ENCODE measurements around the gene CDC42BPA. TPM values are rescaled to one million over a fixed set of nuclear protein-coding genes. Genes with fewer than 3 reads are reported as not detected.

CDC42BPA gene
- total RNA-seq, 2 donors from 2014 or later = 30.0 to 34.3 TPM

- H3K36me3 Mint-ChIP-seq (ENCODE audit: low read depth) = peaks cover 30% of the 10 kb centered on the region
- DNase-seq = no peak
- no peaks in the 10 kb centered on the region for H3K9me3 Mint-ChIP-seq
- Histone ChIP-seq H3K9ac (ENCODE audit: extremely low read depth, low read length, poor library complexity, severe bottlenecking) (no peak overlapping the region), H3K27ac (ENCODE audit: low read depth, low read length) (no peak overlapping the region), H3K4me3 (ENCODE audit: low read length) (no peak overlapping the region), H3K27me3 (ENCODE audit: control insufficient read depth, insufficient read depth, low read length, poor library complexity, severe bottlenecking) (no peaks in the 10 kb centered on the region), H3K9me3 (ENCODE audit: control insufficient read depth, low read length) (no peaks in the 10 kb centered on the region), H3K4me1 (ENCODE audit: control insufficient read depth, insufficient read depth, low read length) (peaks cover 3% of the 10 kb centered on the region), H3K36me3 (ENCODE audit: control insufficient read depth, insufficient read depth, low read length) (peaks cover 20% of the 10 kb centered on the region)
- TF ChIP-seq CTCF (conservative IDR thresholded peaks at IDR 0.05) = no peak
- no peak overlapping the region for H3K4me3 Mint-ChIP-seq
- peaks cover 6% of the 10 kb centered on the region for H3K4me1 Mint-ChIP-seq
- H3K27me3 Mint-ChIP-seq (ENCODE audit: insufficient read depth) = no peaks in the 10 kb centered on the region
- 92 to 94% methylated on average over 1 of the region's 1 CpG for WGBS, 2 experiments (ENCODE audit: insufficient coverage in 1 of 2, insufficient read length in 1 of 2)
- no peak overlapping the region for H3K27ac Mint-ChIP-seq
Measured at GRCh38 chr1:227037121-227037520, 281.2 kb downstream of the CDC42BPA start.

GRCh38 chr1:227035316-227035715 is 283.0 kb downstream of the CDC42BPA start:
- Histone ChIP-seq H3K4me1 (ENCODE audit: control insufficient read depth, insufficient read depth, low read length) (peaks cover 3% of the 10 kb centered on the region), H3K27ac (ENCODE audit: low read depth, low read length) (no peak overlapping the region), H3K9me3 (ENCODE audit: control insufficient read depth, low read length) (no peaks in the 10 kb centered on the region), H3K4me3 (ENCODE audit: low read length) (no peak overlapping the region), H3K27me3 (ENCODE audit: control insufficient read depth, insufficient read depth, low read length, poor library complexity, severe bottlenecking) (no peaks in the 10 kb centered on the region), H3K36me3 (ENCODE audit: control insufficient read depth, insufficient read depth, low read length) (peaks cover 20% of the 10 kb centered on the region), H3K9ac (ENCODE audit: extremely low read depth, low read length, poor library complexity, severe bottlenecking) (no peak overlapping the region)
- TF ChIP-seq CTCF (conservative IDR thresholded peaks at IDR 0.05) = no peak
- Mint-ChIP-seq H3K27ac (no peak overlapping the region), H3K4me3 (no peak overlapping the region), H3K36me3 (ENCODE audit: low read depth) (peaks cover 30% of the 10 kb centered on the region), H3K27me3 (ENCODE audit: insufficient read depth) (no peaks in the 10 kb centered on the region), H3K9me3 (no peaks in the 10 kb centered on the region), H3K4me1 (peaks cover 6% of the 10 kb centered on the region)
- no peak for DNase-seq
- 100% methylated on average over 2 of the region's 2 CpGs; no CpG with 5 or more reads in 1 of the 2 experiments for WGBS, 2 experiments (ENCODE audit: insufficient coverage in 1 of 2, insufficient read length in 1 of 2)

- Mint-ChIP-seq H3K27ac (no peak overlapping the region), H3K27me3 (ENCODE audit: insufficient read depth) (no peaks in the 10 kb centered on the region), H3K4me3 (no peak overlapping the region), H3K4me1 (peaks cover 6% of the 10 kb centered on the region), H3K36me3 (ENCODE audit: low read depth) (peaks cover 25% of the 10 kb centered on the region), H3K9me3 (no peaks in the 10 kb centered on the region)
- TF ChIP-seq CTCF (conservative IDR thresholded peaks at IDR 0.05) = no peak
- H3K4me3 ChIP-seq (ENCODE audit: low read length) = no peak overlapping the region
- peaks cover 11% of the 10 kb centered on the region for H3K36me3 ChIP-seq (ENCODE audit: control insufficient read depth, insufficient read depth, low read length)
- WGBS, 2 experiments (ENCODE audit: insufficient coverage in 1 of 2, insufficient read length in 1 of 2) = 91 to 100% methylated on average over 2 of the region's 2 CpGs
- H3K27ac ChIP-seq (ENCODE audit: low read depth, low read length) = no peak overlapping the region
- no peaks in the 10 kb centered on the region for H3K27me3 ChIP-seq (ENCODE audit: control insufficient read depth, insufficient read depth, low read length, poor library complexity, severe bottlenecking)
- no peak overlapping the region for H3K9ac ChIP-seq (ENCODE audit: extremely low read depth, low read length, poor library complexity, severe bottlenecking)
- no peaks in the 10 kb centered on the region for H3K9me3 ChIP-seq (ENCODE audit: control insufficient read depth, low read length)
- no peak for DNase-seq
- peaks cover 3% of the 10 kb centered on the region for H3K4me1 ChIP-seq (ENCODE audit: control insufficient read depth, insufficient read depth, low read length)
Measured at GRCh38 chr1:227033880-227034279, 284.4 kb downstream of the CDC42BPA start.
